GM12801 (cell line): ENCODE results near the gene WWOX.

Source experiments
- TF ChIP-seq, protein P1 (sequence below): IDR thresholded peaks from one replicate; pipeline ENCODE4 v1.5.1; 2011; ENCODE audit warnings: control low read depth; ENCODE audit not compliant: insufficient read length; ENCODE audit errors: extremely low read depth

Gene WWOX

DNA sequence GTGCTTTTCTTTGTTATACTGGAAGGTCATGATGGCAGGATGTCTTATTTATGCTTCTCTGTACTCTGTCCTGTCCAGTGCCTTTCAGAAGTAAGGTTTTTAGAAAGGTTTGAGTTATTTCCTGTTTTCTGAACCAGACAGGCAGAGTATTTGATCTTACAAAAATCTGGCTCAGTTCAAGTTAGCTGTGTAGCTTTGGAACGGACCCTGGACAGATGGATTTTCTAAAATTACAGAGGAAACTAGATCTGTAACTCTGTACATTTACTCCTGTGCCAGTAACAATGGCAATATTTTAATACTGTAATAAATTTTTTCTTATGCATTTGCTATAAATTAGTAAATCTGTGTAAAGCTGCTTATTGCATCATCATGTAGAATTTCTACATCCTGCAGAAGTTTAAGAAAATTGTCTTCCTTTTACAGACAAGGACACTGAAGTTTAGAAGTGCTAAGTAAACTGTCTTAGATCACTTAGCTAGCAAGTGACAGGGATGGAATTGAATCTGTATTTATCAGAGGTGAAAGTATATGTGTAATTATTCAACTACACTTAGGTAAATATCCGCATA is 347.6 kb downstream of the WWOX start:
- TF ChIP-seq, protein P1, sequence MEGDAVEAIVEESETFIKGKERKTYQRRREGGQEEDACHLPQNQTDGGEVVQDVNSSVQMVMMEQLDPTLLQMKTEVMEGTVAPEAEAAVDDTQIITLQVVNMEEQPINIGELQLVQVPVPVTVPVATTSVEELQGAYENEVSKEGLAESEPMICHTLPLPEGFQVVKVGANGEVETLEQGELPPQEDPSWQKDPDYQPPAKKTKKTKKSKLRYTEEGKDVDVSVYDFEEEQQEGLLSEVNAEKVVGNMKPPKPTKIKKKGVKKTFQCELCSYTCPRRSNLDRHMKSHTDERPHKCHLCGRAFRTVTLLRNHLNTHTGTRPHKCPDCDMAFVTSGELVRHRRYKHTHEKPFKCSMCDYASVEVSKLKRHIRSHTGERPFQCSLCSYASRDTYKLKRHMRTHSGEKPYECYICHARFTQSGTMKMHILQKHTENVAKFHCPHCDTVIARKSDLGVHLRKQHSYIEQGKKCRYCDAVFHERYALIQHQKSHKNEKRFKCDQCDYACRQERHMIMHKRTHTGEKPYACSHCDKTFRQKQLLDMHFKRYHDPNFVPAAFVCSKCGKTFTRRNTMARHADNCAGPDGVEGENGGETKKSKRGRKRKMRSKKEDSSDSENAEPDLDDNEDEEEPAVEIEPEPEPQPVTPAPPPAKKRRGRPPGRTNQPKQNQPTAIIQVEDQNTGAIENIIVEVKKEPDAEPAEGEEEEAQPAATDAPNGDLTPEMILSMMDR, result no peak

DNA sequence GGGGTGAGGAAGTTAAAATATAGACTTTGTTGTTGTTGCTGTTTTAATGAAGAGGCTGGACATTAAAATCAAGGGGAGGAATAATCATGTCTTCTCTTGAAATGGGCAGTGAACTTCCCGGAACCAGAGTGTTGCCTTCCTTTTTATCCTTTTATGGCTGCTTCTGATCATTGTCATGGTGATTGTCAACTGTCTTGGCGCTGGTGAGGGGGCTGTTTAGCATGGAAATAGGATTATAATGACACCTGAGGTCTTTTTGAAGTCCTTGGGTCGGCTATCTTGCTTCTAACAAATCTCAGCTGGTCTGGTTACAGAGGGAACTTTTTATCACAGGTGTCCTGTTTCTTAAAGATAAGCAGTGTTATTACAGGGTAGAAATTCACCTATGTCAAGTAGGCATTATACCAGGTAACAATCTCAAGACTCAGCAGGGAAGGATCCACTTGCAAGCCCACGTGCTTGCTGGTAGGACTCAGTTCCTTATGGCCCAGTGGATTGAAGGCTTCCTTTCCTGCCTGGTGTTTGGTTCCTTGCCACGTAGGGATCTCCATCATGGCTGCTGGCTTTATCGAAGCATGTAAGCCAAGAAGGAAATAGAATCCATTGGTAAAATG is 349.3 kb downstream of the WWOX start:
- TF ChIP-seq, protein P1, result no peak

DNA sequence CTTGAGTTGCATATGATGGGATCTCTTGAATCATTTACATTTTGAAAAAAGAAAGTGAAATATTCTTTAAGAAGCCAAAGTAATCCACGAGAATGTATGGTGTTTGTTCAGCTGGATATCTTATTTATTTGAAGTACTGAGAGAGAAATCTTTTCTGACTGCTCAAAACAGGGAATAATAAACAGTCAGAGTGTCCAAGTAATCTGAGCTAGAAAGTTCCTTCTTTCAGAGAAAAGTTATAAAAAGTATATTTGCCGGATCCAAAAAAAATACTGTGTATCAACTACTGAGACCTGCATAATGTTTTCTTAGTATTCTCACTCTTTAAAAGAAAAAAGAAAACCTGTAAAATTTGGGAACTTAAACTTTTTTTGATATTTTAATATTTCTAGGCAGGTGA is 350.8 kb downstream of the WWOX start:
- TF ChIP-seq, protein P1, result no peak

DNA sequence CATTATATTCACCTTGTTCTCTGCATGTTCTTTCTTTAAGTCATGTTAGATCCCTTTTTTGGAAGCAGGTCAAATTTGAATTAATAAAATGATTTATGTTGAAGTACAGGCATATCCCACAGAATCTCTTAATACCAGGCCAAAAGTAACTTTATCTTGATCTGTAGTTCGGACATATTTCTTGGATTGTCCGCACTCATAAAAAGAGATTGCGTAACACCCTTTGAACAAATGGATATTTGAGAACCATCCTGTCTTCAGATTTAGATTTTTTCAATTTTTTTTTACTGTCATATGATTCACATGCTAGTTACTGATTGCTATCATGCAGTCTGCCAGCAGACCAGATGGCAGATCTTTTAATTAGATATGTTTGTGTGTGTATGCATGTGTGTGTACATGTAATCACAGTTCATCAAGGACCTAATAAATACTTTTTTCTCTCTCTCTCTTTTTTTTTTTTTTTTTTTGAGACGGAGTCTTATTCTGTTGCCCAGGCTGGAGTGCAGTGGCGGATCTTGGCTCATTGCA is 352.6 kb downstream of the WWOX start:
- TF ChIP-seq, protein P1, result no peak

DNA sequence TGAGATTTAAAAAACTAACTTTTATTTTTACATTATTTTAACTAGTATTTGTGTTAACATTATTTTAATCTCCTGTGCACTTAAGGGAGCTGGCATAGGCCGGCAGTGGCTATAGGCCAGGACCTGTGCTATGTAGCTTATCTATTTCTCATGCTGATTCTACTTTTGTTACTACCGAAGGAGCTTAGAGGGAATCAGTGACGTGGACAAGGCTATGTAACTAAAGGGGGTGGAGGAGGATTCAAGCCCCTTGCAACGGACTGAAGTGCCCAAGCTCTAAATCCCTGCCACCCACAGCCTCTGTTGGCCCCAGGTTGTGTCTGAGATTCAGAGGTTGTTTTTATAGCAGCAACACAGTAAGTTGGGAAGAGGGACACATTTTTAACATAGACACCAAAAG is 356.4 kb downstream of the WWOX start:
- TF ChIP-seq, protein P1, result no peak

DNA sequence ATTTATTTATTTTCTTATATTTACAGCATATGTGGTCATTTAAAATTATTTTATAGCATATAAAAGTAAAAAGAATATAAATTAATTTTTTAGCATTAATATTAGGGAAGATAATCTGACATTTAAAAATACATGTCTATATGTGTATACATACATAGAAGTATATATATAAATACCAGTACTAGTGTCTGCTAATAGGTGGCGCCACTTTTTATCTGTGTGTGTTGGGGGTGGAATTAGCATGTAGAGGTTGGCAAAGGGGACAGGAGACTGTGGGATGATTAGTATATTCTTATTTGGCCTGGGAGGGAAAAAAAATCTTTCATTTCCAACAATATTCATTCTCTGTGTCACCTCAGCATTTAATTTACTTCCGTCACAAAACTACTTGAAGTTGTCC is 359.1 kb downstream of the WWOX start:
- TF ChIP-seq, protein P1, result no peak

DNA sequence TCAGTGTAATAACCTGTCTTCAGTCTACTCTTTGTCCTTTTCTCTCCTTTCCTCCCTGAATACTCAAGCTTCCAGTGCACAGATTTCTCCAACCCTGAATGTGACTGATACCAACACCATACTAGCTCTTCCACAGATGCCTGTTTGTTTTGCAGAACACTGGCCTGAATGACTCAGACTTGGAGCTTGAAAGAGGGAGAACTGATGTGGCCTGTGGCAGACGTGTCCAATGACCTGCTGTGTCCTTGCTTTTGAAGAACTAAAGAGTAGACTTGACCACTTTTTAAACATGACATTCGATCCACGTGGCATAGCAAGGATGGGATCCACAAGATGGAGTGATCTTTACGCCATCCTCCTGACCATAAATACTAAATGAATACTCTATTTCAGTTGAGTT is 361.0 kb downstream of the WWOX start:
- TF ChIP-seq, protein P1, result no peak
